Measurements from ENCODE around the gene RAB31. TPM values are rescaled to one million over a fixed set of nuclear protein-coding genes. Genes with fewer than 3 reads are reported as not detected.

RAB31 gene
- total RNA-seq, 1 donor from 2014 or later: 47.7 TPM

DNA sequence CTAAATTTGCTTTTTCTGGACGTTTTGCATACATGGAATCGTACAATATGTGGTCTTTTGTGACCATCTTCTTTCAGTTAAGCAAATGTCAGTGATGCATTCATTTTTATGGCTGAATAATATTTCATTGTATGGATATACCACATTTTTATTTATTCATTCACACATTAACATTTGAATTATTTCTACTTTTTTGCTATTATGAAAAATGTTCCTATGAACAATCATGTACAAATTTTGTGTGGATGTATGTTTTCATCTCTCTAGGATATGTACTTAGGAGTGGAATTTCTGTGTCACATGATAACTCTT is 110.3 kb downstream of the RAB31 start:
- no peak for DNase-seq (ENCODE audit: low read depth)
- no peaks in the 10 kb centered on the region for H3K36me3 ChIP-seq (ENCODE audit: control insufficient read depth, insufficient read depth, low read length)
- FAIRE-seq: no peak
- TF ChIP-seq, protein P1, sequence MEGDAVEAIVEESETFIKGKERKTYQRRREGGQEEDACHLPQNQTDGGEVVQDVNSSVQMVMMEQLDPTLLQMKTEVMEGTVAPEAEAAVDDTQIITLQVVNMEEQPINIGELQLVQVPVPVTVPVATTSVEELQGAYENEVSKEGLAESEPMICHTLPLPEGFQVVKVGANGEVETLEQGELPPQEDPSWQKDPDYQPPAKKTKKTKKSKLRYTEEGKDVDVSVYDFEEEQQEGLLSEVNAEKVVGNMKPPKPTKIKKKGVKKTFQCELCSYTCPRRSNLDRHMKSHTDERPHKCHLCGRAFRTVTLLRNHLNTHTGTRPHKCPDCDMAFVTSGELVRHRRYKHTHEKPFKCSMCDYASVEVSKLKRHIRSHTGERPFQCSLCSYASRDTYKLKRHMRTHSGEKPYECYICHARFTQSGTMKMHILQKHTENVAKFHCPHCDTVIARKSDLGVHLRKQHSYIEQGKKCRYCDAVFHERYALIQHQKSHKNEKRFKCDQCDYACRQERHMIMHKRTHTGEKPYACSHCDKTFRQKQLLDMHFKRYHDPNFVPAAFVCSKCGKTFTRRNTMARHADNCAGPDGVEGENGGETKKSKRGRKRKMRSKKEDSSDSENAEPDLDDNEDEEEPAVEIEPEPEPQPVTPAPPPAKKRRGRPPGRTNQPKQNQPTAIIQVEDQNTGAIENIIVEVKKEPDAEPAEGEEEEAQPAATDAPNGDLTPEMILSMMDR (IDR thresholded peaks at IDR 0.05; ENCODE audit: insufficient read depth, low read length, severe bottlenecking): no peak
- no peak overlapping the region for H3K4me3 ChIP-seq (ENCODE audit: low read depth, low read length)
- H3K27me3 ChIP-seq (ENCODE audit: control insufficient read depth, insufficient read depth, low read length): no peaks in the 10 kb centered on the region

DNA sequence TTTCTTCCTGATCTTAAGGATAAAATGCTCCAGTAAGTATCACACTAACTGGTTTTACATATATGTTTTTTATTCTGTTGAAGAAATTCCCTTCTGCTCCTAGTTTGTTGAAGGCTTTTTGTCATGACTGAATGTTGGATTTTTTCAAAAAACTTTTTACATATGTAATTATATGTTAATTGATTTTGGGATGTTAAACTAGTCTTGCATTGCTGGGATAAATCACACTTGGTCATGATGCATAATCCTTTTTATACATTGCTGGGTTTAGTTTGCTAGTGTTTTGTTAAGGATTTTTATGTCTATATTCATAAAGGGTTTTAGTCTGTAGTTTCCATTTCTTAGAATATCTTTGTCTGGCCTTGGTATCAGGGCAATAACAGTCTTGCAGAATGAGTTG is 112.0 kb downstream of the RAB31 start:
- no peak for DNase-seq (ENCODE audit: low read depth)
- Histone ChIP-seq H3K4me3 (ENCODE audit: low read depth, low read length) (no peak overlapping the region), H3K27me3 (ENCODE audit: control insufficient read depth, insufficient read depth, low read length) (no peaks in the 10 kb centered on the region), H3K36me3 (ENCODE audit: control insufficient read depth, insufficient read depth, low read length) (no peaks in the 10 kb centered on the region)
- TF ChIP-seq, protein P1 (IDR thresholded peaks at IDR 0.05; ENCODE audit: insufficient read depth, low read length, severe bottlenecking): no peak
- FAIRE-seq: no peak

DNA sequence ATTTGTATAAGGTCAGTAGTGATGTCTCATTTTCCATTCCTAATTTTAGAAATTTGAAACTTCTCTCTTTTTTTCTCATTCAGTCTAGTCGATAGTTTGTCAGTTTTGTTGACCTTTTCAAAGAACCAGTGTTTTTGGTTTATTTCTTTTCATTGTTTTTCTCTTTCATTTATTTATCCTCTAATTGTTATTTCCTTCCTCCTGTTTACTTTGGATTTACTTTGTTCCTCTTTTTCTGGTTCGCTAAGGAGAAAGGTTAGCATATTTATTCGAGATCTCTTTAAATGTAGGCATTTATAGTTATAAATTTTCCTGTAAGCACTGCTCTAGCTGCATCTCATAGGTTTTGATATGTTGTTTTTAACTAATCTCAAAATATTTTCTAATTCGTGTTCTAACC is 112.6 kb downstream of the RAB31 start:
- H3K27me3 ChIP-seq (ENCODE audit: control insufficient read depth, insufficient read depth, low read length): no peaks in the 10 kb centered on the region
- TF ChIP-seq, protein P1 (IDR thresholded peaks at IDR 0.05; ENCODE audit: insufficient read depth, low read length, severe bottlenecking): no peak
- no peak overlapping the region for H3K4me3 ChIP-seq (ENCODE audit: low read depth, low read length)
- no peaks in the 10 kb centered on the region for H3K36me3 ChIP-seq (ENCODE audit: control insufficient read depth, insufficient read depth, low read length)
- FAIRE-seq (no peak), DNase-seq (ENCODE audit: low read depth) (no peak)

DNA sequence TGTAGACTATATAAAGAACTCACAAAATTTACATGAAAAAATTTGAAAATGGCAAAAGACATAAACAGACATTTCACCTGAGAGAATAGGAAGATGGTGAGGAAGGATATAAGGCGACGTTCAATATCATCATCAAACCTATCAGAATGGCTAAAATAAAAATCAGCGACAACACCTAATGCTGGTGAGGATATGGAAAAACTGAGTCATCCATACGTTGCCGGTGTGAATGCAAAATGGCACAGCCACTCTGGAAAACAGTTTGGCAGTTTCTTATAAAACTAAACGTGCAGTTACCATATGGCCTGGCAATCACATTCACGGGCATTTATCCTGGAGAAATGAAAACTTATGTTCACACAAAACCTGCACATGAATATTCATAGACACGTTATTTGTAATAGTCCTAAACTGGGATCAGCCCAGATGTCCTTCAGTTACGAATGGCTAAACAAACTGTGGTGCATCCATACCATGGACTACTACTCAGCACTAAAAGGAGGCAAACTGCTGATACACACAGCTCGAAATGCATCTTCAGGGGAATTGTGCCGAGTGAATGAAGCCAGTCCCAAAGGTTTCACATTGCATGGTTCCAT is 114.6 kb downstream of the RAB31 start:
- Histone ChIP-seq H3K36me3 (ENCODE audit: control insufficient read depth, insufficient read depth, low read length) (no peaks in the 10 kb centered on the region), H3K27me3 (ENCODE audit: control insufficient read depth, insufficient read depth, low read length) (no peaks in the 10 kb centered on the region), H3K4me3 (ENCODE audit: low read depth, low read length) (no peak overlapping the region)
- FAIRE-seq (no peak), DNase-seq (ENCODE audit: low read depth) (no peak)
- TF ChIP-seq, protein P1 (IDR thresholded peaks at IDR 0.05; ENCODE audit: insufficient read depth, low read length, severe bottlenecking): no peak

DNA sequence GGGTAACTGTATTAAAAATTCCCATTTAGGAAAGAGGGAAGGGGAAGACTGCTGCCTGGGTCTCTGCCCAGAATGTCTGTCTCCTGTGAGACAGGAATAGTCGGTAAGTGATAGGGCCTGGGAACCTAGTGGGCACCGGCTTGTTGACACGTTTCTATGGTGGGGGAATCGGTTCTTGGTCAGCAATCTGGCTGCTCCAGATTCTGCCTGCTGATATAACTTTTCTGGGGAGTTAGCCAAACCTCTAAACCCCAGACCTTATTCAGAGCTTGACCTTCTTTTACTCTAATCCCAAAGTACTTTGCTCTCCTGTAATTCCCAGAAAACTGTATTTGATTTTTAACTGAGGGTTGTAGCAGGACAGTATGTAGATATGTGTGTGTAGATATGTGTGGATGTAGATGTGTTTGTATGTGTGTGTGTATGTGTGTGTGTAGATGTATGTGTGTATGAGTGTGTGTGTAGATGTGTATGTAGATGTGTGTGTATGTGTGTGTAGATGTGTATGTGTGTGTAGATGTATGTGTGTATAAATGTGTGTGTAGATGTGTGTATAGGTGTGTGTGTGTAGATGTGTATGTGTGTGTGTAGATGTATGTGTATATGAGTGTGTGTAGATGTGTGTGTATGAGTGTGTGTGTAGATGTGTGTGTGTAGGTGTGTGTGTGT is 115.8 kb downstream of the RAB31 start:
- FAIRE-seq: peak; percentile 7
- TF ChIP-seq, protein P1 (IDR thresholded peaks at IDR 0.05; ENCODE audit: insufficient read depth, low read length, severe bottlenecking): no peak
- DNase-seq (ENCODE audit: low read depth): no peak

DNA sequence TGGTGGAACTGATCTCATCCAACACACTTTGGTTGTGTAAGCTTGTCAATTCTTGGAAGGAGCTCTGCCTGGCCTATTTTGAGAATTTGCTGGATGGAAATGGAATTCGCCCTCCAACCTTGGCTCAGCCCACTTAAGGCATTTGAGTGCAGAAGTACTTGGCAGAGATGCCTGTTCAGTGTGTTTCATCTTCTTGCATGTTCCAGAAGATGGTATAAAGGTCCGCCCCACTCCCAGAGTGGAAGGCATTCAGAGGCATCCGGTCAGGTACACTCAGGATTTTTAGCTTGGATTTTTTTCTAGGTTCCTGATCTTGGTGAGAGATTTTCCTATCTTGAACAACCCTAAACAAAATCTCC is 116.4 kb downstream of the RAB31 start:
- TF ChIP-seq, protein P1 (IDR thresholded peaks at IDR 0.05; ENCODE audit: insufficient read depth, low read length, severe bottlenecking): no peak
- Histone ChIP-seq H3K36me3 (ENCODE audit: control insufficient read depth, insufficient read depth, low read length) (no peaks in the 10 kb centered on the region), H3K27me3 (ENCODE audit: control insufficient read depth, insufficient read depth, low read length) (no peaks in the 10 kb centered on the region), H3K4me3 (ENCODE audit: low read depth, low read length) (no peak overlapping the region)
- FAIRE-seq: no peak
- no peak for DNase-seq (ENCODE audit: low read depth)

More for the DNA sequence above, 115.8 kb downstream of the RAB31 start:
- H3K27me3 ChIP-seq (ENCODE audit: control insufficient read depth, insufficient read depth, low read length): no peaks in the 10 kb centered on the region
- no peaks in the 10 kb centered on the region for H3K36me3 ChIP-seq (ENCODE audit: control insufficient read depth, insufficient read depth, low read length)
- H3K4me3 ChIP-seq (ENCODE audit: low read depth, low read length): no peak overlapping the region
